OCI-LY3 (cell line): ENCODE data around the gene WWOX.

Source experiments
- H2AFZ ChIP-seq: fragments of 200-600, 300-600 bp; shearing (Covaris generic); 2 replicates; pipeline ENCODE4 v1.6.0; 2014; ENCODE audit warnings: antibody characterized with exemption, low read depth, low read length
- H3K27ac ChIP-seq: fragments of 200-600, 300-600 bp; sonication (generic); 2 replicates; pipeline ENCODE4 v1.5.1; 2014; ENCODE audit warnings: mild to moderate bottlenecking, low read length, moderate library complexity, mixed read lengths
- H3K27me3 ChIP-seq: fragments of 200-600, 300-600 bp; sonication (generic); 2 replicates; pipeline ENCODE4 v1.6.1; 2014; ENCODE audit warnings: low read depth, low read length, mixed read lengths
- H3K36me3 ChIP-seq: fragments of 200-600, 300-600 bp; sonication (generic); replicated peaks from 2 replicates; pipeline ENCODE3; 2014; ENCODE audit warnings: low read depth, low read length, mixed read lengths
- H3K4me1 ChIP-seq: fragments of 300-600, 200-600 bp; sonication (generic); 2 replicates; pipeline ENCODE4 v1.6.1; 2014; ENCODE audit warnings: low read length, mixed read lengths
- H3K4me2 ChIP-seq: fragments of 200-600, 300-600 bp; sonication (generic); 2 replicates; pipeline ENCODE4 v1.6.1; 2014; ENCODE audit warnings: low read length, mixed read lengths
- H3K4me3 ChIP-seq: fragments of 300-600, 200-600 bp; sonication (generic); 2 replicates; pipeline ENCODE4 v1.5.1; 2014; ENCODE audit warnings: antibody characterized with exemption, mild to moderate bottlenecking, low read length, moderate library complexity
- H3K79me2 ChIP-seq: fragments of 300-600, 200-600 bp; shearing (Covaris generic); 2 replicates; pipeline ENCODE4 v1.6.1; 2014; ENCODE audit warnings: mild to moderate bottlenecking, low read length, mixed read lengths
- H3K9ac ChIP-seq: fragments of 300-600, 200-600 bp; shearing (Covaris generic); 2 replicates; pipeline ENCODE4 v1.6.0; 2014; ENCODE audit warnings: mild to moderate bottlenecking, low read length, moderate library complexity
- H3K9me3 ChIP-seq: fragments of 200-600, 300-600 bp; shearing (Covaris generic); 2 replicates; pipeline ENCODE4 v1.6.1; 2014; ENCODE audit warnings: low read length, mixed read lengths; ENCODE audit not compliant: insufficient read depth
- H4K20me1 ChIP-seq: fragments of 200-600, 300-600 bp; sonication (generic); 2 replicates; pipeline ENCODE4 v1.6.1; 2016; ENCODE audit warnings: low read length, mixed read lengths; ENCODE audit not compliant: insufficient read depth
- CTCF ChIP-seq: fragments of 200-600, 300-600 bp; sonication (generic); IDR thresholded peaks from 2 replicates; pipeline ENCODE4 v1.5.1; 2014; ENCODE audit warnings: antibody characterized with exemption, low read length, low read depth
- EZH2phosphoT487 ChIP-seq: fragments of 200-600 bp; shearing (Covaris generic); IDR thresholded peaks from 2 replicates; pipeline ENCODE4 v1.6.1; 2018; ENCODE audit warnings: antibody characterized with exemption, mixed run types, low read depth

WWOX gene

GRCh38 chr16:78664811-78665772 lies 565.6 kb downstream of the WWOX start:
- Histone ChIP-seq H3K4me3 (no peak overlapping the region), H4K20me1 (no peaks in the 10 kb centered on the region), H3K9me3 (no peaks in the 10 kb centered on the region), H3K27ac (no peak overlapping the region), H3K36me3 (no peaks in the 10 kb centered on the region), H3K27me3 (no peaks in the 10 kb centered on the region), H3K9ac (no peak overlapping the region), H2AFZ (no peak overlapping the region), H3K4me2 (no peak overlapping the region), H3K4me1 (no peaks in the 10 kb centered on the region), H3K79me2 (no peaks in the 10 kb centered on the region)
- TF ChIP-seq EZH2phosphoT487 (no peak), CTCF (no peak)

DNA sequence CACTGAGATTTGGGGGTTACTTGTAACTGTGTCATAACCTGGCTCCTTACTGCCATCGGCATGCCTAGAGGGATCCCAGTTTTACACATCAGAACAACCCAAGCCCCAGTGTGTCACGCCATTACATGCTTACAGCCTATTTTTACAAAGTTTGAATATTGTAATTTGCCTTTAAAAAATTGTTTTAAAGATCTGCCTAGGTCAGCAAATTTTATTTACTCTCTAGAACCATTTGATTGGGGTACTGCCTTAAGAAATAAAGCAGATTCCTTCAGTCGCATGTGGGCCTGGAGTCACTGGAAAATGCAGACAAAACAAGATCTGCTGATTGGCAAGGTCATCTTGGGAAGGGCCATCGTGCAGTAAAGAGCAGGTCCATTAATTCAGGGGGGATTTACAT lies 566.9 kb downstream of the WWOX start:
- no peak overlapping the region for H3K4me2 ChIP-seq
- H3K9me3 ChIP-seq: no peaks in the 10 kb centered on the region
- no peak overlapping the region for H3K27ac ChIP-seq
- no peaks in the 10 kb centered on the region for H3K79me2 ChIP-seq
- H3K27me3 ChIP-seq: no peaks in the 10 kb centered on the region
- no peak overlapping the region for H3K9ac ChIP-seq
- no peaks in the 10 kb centered on the region for H3K36me3 ChIP-seq
- TF ChIP-seq EZH2phosphoT487: no peak
- no peak for TF ChIP-seq CTCF
- no peak overlapping the region for H2AFZ ChIP-seq
- no peaks in the 10 kb centered on the region for H3K4me1 ChIP-seq
- no peaks in the 10 kb centered on the region for H4K20me1 ChIP-seq
- H3K4me3 ChIP-seq: no peak overlapping the region

DNA sequence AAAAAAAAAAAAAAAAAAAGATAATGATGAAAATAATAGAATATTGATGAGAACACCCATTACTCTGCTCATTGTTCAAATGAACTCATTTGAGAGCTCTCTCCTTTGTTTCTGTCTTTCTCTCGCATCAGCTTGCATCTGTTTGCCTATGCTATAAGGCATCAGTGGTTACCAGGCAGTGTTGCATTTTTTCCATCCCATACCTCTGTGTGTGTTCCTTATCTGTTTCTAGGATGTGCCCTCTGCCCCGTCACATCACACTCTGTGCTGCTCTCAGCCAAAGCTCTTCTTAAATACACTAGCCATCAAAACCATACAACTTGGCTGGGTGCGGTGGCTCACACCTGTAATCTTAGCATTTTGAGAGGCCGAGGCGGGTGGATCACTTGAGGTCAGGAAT lies 568.2 kb downstream of the WWOX start:
- Histone ChIP-seq H3K27ac (no peak overlapping the region), H3K9me3 (no peaks in the 10 kb centered on the region), H3K4me3 (no peak overlapping the region), H4K20me1 (no peaks in the 10 kb centered on the region), H3K4me1 (no peaks in the 10 kb centered on the region), H3K9ac (no peak overlapping the region), H2AFZ (no peak overlapping the region), H3K4me2 (no peak overlapping the region), H3K79me2 (no peaks in the 10 kb centered on the region), H3K36me3 (no peaks in the 10 kb centered on the region), H3K27me3 (no peaks in the 10 kb centered on the region)
- TF ChIP-seq EZH2phosphoT487 (no peak), CTCF (no peak)

GRCh38 chr16:78668393-78668792 lies 568.9 kb downstream of the WWOX start:
- Histone ChIP-seq H3K36me3 (no peaks in the 10 kb centered on the region), H3K4me3 (no peak overlapping the region), H2AFZ (no peak overlapping the region), H4K20me1 (no peaks in the 10 kb centered on the region), H3K27me3 (no peaks in the 10 kb centered on the region), H3K9me3 (no peaks in the 10 kb centered on the region), H3K4me2 (no peak overlapping the region), H3K27ac (no peak overlapping the region), H3K9ac (no peak overlapping the region), H3K4me1 (no peaks in the 10 kb centered on the region), H3K79me2 (no peaks in the 10 kb centered on the region)
- no peak for TF ChIP-seq EZH2phosphoT487
- TF ChIP-seq CTCF: no peak
